Neural progenitor cell (in vitro differentiated cells): ENCODE measurements around the gene PCGF3.

Source experiments
- CTCF ChIP-seq: fragments of 200-600 bp; sonication (generic); IDR thresholded peaks from 2 replicates; pipeline ENCODE4 v1.5.1; 2017; ENCODE audit warnings: antibody characterized with exemption, mild to moderate bottlenecking
- EZH2 ChIP-seq: fragments of 200-600 bp; sonication (generic); IDR thresholded peaks from 2 replicates; pipeline ENCODE4 v1.6.1; 2017; ENCODE audit warnings: antibody characterized with exemption, mild to moderate bottlenecking, moderate library complexity

GRCh38 chr4:657834-658667 is 47.6 kb upstream of the PCGF3 start:
- TF ChIP-seq CTCF (no peak), EZH2 (no peak)
